HG03565 (cell line): ENCODE data around the gene CHMP1B.

ENCODE experiments used
- ATAC-seq: cut with Tn5 transposase; IDR thresholded peaks from one replicate; pipeline ENCODE4 v1.9.1; 2021; ENCODE audit warnings: mild to moderate bottlenecking, moderate library complexity; ENCODE audit not compliant: unreplicated experiment

CHMP1B gene

GRCh38 chr18:11899063-11899462 lies 47.9 kb downstream of the CHMP1B start:
- ATAC-seq: no peak

GRCh38 chr18:11901826-11902438 lies 50.7 kb downstream of the CHMP1B start:
- ATAC-seq: no peak

GRCh38 chr18:11902522-11903292 lies 51.5 kb downstream of the CHMP1B start:
- no peak for ATAC-seq
